Neural progenitor cell (in vitro differentiated cells): Measurements from ENCODE around the gene CRTC3. TPM values are rescaled to one million over a fixed set of nuclear protein-coding genes. Genes with fewer than 3 reads are reported as not detected.

Experiments used
- DNase-seq: peaks from one replicate; pipeline ENCODE4 v3.0.0-alpha.2; 2016; ENCODE audit warnings: low spot score
- H2AFZ ChIP-seq: fragments of 200-600 bp; sonication (generic); replicated peaks from 2 replicates; pipeline ENCODE4 v1.6.1; 2016; ENCODE audit warnings: antibody characterized with exemption
- H3F3A ChIP-seq: fragments of 200-600 bp; sonication (generic); 2 replicates; pipeline ENCODE4 v1.6.1; 2016; ENCODE audit warnings: antibody characterized with exemption, low read depth
- H3K27ac ChIP-seq: fragments of 200-600 bp; sonication (generic); 2 replicates; pipeline ENCODE4 v1.5.1; 2016; ENCODE audit warnings: mild to moderate bottlenecking
- H3K27me3 ChIP-seq: fragments of 200-600 bp; sonication (generic); 2 replicates; pipeline ENCODE4 v1.6.1; 2016; ENCODE audit warnings: mild to moderate bottlenecking, moderate library complexity
- H3K36me3 ChIP-seq: fragments of 200-600 bp; sonication (generic); 2 replicates; pipeline ENCODE4 v1.5.1; 2016
- H3K4me1 ChIP-seq: fragments of 200-600 bp; sonication (generic); 2 replicates; pipeline ENCODE4 v1.6.1; 2016; ENCODE audit warnings: mixed run types
- H3K4me2 ChIP-seq: fragments of 200-600 bp; sonication (generic); 2 replicates; pipeline ENCODE4 v1.6.1; 2016
- H3K4me3 ChIP-seq: fragments of 200-600 bp; sonication (generic); 2 replicates; pipeline ENCODE4 v1.5.1; 2016
- H3K79me2 ChIP-seq: fragments of 200-600 bp; sonication (generic); 2 replicates; pipeline ENCODE4 v1.6.1; 2016; ENCODE audit warnings: low read depth
- H3K9ac ChIP-seq: fragments of 200-600 bp; sonication (generic); 2 replicates; pipeline ENCODE4 v1.6.1; 2016
- H3K9me3 ChIP-seq: fragments of 200-600 bp; sonication (generic); 2 replicates; pipeline ENCODE4 v1.5.1; 2016; ENCODE audit warnings: low read depth
- H4K20me1 ChIP-seq: fragments of 200-600 bp; sonication (generic); 2 replicates; pipeline ENCODE4 v1.6.1; 2016; ENCODE audit warnings: low read depth
- H3K27ac Mint-ChIP-seq: 3 replicates; pipeline ENCODE4 v1.8.0; 2021; ENCODE audit warnings: mixed read lengths
- H3K27me3 Mint-ChIP-seq: 2 replicates; pipeline ENCODE4 v1.8.0; 2022; ENCODE audit warnings: low read depth, mild to moderate bottlenecking, inconsistent platforms, moderate library complexity, mixed read lengths; ENCODE audit not compliant: insufficient read depth
- H3K36me3 Mint-ChIP-seq: 3 replicates; pipeline ENCODE4 v1.8.0; 2021; ENCODE audit warnings: mixed read lengths
- H3K4me1 Mint-ChIP-seq: 3 replicates; pipeline ENCODE4 v1.8.0; 2021; ENCODE audit warnings: mixed read lengths
- H3K4me3 Mint-ChIP-seq: 3 replicates; pipeline ENCODE4 v1.8.0; 2021; ENCODE audit warnings: mild to moderate bottlenecking, moderate library complexity, mixed read lengths
- H3K9me3 Mint-ChIP-seq: 3 replicates; pipeline ENCODE4 v1.8.0; 2020; ENCODE audit warnings: mixed read lengths
- CTCF ChIP-seq: fragments of 200-600 bp; sonication (generic); IDR thresholded peaks from 2 replicates; pipeline ENCODE4 v1.5.1; 2017; ENCODE audit warnings: antibody characterized with exemption, mild to moderate bottlenecking
- EZH2 ChIP-seq: fragments of 200-600 bp; sonication (generic); IDR thresholded peaks from 2 replicates; pipeline ENCODE4 v1.6.1; 2017; ENCODE audit warnings: antibody characterized with exemption, mild to moderate bottlenecking, moderate library complexity
- EZH2phosphoT487 ChIP-seq: fragments of 200-600 bp; sonication (generic); IDR thresholded peaks from 2 replicates; pipeline ENCODE4 v1.6.1; 2017; ENCODE audit warnings: antibody characterized with exemption
- total RNA-seq: library from RNA; depleted of rRNA; stranded (reverse); fragments of >200 nt; gene quantifications from 2 replicates; pipeline ENCODE4 v1.2.3, GENCODE V29; 2015; ENCODE audit warnings: low replicate concordance

The CRTC3 gene
- total RNA-seq, 1 donor from 2014 or later = 4.9 TPM

- no peak for TF ChIP-seq CTCF
- TF ChIP-seq EZH2phosphoT487 = no peak
- no peak for TF ChIP-seq EZH2
- Histone ChIP-seq H3K4me3 (no peak overlapping the region), H3K27me3 (no peaks in the 10 kb centered on the region), H3K27ac (no peak overlapping the region), H3F3A (peaks cover 20% of the 10 kb centered on the region), H4K20me1 (no peaks in the 10 kb centered on the region), H2AFZ (no peak overlapping the region), H3K9me3 (no peaks in the 10 kb centered on the region), H3K4me1 (peaks cover 12% of the 10 kb centered on the region), H3K9ac (no peak overlapping the region), H3K36me3 (no peaks in the 10 kb centered on the region), H3K4me2 (no peak overlapping the region), H3K79me2 (no peaks in the 10 kb centered on the region)
- no peak for DNase-seq
- Mint-ChIP-seq H3K4me1 (peaks cover 24% of the 10 kb centered on the region), H3K9me3 (no peaks in the 10 kb centered on the region), H3K36me3 (no peaks in the 10 kb centered on the region), H3K4me3 (no peak overlapping the region), H3K27me3 (peaks cover 4% of the 10 kb centered on the region), H3K27ac (no peak overlapping the region)
Measured at GRCh38 chr15:90584841-90585240, 55.1 kb downstream of the CRTC3 start.

- H3K9me3 ChIP-seq = no peaks in the 10 kb centered on the region
- Mint-ChIP-seq H3K36me3 (no peaks in the 10 kb centered on the region), H3K27ac (no peak overlapping the region), H3K9me3 (no peaks in the 10 kb centered on the region), H3K27me3 (peaks cover 4% of the 10 kb centered on the region), H3K4me3 (no peak overlapping the region), H3K4me1 (peaks cover 24% of the 10 kb centered on the region)
- no peaks in the 10 kb centered on the region for H4K20me1 ChIP-seq
- TF ChIP-seq EZH2 = no peak
- no peak for TF ChIP-seq CTCF
- no peak for TF ChIP-seq EZH2phosphoT487
- peaks cover 12% of the 10 kb centered on the region for H3K4me1 ChIP-seq
- H3K4me3 ChIP-seq = no peak overlapping the region
- H3K36me3 ChIP-seq = no peaks in the 10 kb centered on the region
- H3K79me2 ChIP-seq = no peaks in the 10 kb centered on the region
- H3K27me3 ChIP-seq = no peaks in the 10 kb centered on the region
- H2AFZ ChIP-seq = no peak overlapping the region
- peaks cover 20% of the 10 kb centered on the region for H3F3A ChIP-seq
- H3K4me2 ChIP-seq = no peak overlapping the region
- no peak overlapping the region for H3K27ac ChIP-seq
- DNase-seq = no peak
- no peak overlapping the region for H3K9ac ChIP-seq
Measured at GRCh38 chr15:90585863-90586262, 56.1 kb downstream of the CRTC3 start.

- H3F3A ChIP-seq = peaks cover 18% of the 10 kb centered on the region
- no peak for DNase-seq
- peaks cover 12% of the 10 kb centered on the region for H3K4me1 ChIP-seq
- Mint-ChIP-seq H3K9me3 (no peaks in the 10 kb centered on the region), H3K27ac (no peak overlapping the region), H3K4me1 (peaks cover 17% of the 10 kb centered on the region), H3K36me3 (no peaks in the 10 kb centered on the region), H3K27me3 (peaks cover 4% of the 10 kb centered on the region), H3K4me3 (no peak overlapping the region)
- no peak overlapping the region for H3K4me3 ChIP-seq
- H3K27me3 ChIP-seq = no peaks in the 10 kb centered on the region
- no peaks in the 10 kb centered on the region for H4K20me1 ChIP-seq
- no peaks in the 10 kb centered on the region for H3K9me3 ChIP-seq
- TF ChIP-seq CTCF (no peak), EZH2phosphoT487 (no peak), EZH2 (no peak)
- H3K4me2 ChIP-seq = no peak overlapping the region
- H3K79me2 ChIP-seq = no peaks in the 10 kb centered on the region
- no peak overlapping the region for H3K27ac ChIP-seq
- H3K36me3 ChIP-seq = no peaks in the 10 kb centered on the region
- H3K9ac ChIP-seq = no peak overlapping the region
- no peak overlapping the region for H2AFZ ChIP-seq
Measured at GRCh38 chr15:90586948-90587347, 57.2 kb downstream of the CRTC3 start.
